NCI-H460 (cell line): ENCODE measurements around the gene MORN5. TPM values are rescaled to one million over a fixed set of nuclear protein-coding genes. Genes with fewer than 3 reads are reported as not detected.

Experiments
- DNase-seq: peaks from one replicate; pipeline ENCODE4 v3.0.0-alpha.2; 2016; ENCODE audit warnings: low read depth; ENCODE audit errors: extremely low read depth
- small RNA-seq, 2 experiments: library from RNA; depleted of rRNA; stranded (forward); fragments of <200 nt; gene quantifications; one replicate each; pipeline ENCODE3, GENCODE V24; 2014
- total RNA-seq: library from RNA; depleted of rRNA; stranded (reverse); fragments of >200 nt; shearing (Covaris generic); gene quantifications from 2 replicates; pipeline ENCODE4 v1.2.3, GENCODE V29; 2014; rRNA removed

MORN5 gene
- total RNA-seq, 1 experiment from 2014 or later: not detected

DNA sequence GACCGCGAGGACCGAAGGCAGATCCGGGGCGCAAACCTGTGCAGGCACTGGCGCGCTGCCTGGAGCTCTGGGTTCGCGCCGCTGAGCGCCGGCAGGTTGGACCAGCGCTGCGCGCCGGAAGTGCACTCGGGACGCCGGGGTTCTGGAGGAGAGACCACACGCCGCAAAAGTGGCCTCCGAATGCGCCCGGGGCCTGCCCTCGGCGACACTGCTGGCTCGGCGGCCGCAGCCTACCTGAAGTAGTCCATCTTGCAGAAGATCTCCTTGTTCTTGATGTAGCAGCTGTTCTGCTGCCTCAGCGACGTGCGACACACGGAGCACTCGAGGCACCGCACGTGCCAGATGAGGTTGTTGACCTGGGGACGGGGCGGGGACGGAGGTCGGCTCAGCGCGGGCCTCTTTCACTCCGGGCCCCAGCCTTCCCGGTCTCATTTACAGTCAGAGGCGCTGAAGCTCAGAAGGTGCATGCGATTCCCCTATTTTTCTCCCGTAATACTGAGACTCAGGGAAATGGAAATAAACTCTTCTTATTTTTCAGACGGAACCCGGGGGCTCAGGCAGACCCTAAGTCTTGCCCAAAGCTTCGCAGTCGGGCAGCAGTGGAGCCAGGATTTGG lies 66.5 kb downstream of the MORN5 start:
- no peak for DNase-seq

- no peak for DNase-seq
These were observed 67.3 kb downstream of the MORN5 start for GRCh38 chr9:122226758-122227574.

DNA sequence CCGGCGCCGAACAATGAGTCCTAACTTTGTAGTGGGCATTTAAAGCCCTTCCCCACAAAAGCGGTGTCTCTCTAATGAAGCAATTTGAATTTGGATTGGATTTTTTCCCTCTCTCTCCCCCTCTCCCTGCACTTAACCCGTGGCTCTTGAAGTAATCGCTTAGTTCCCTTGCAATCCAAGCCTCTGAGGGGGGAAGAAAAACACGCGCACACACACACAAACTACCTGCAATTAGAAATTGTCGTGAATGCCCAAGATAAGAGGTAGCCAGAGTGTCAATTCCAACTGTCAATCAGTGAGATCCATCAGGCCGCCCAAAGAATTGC lies 67.8 kb downstream of the MORN5 start:
- no peak for DNase-seq

- no peak for DNase-seq
These were observed 68.5 kb downstream of the MORN5 start for GRCh38 chr9:122228191-122228567.

DNA sequence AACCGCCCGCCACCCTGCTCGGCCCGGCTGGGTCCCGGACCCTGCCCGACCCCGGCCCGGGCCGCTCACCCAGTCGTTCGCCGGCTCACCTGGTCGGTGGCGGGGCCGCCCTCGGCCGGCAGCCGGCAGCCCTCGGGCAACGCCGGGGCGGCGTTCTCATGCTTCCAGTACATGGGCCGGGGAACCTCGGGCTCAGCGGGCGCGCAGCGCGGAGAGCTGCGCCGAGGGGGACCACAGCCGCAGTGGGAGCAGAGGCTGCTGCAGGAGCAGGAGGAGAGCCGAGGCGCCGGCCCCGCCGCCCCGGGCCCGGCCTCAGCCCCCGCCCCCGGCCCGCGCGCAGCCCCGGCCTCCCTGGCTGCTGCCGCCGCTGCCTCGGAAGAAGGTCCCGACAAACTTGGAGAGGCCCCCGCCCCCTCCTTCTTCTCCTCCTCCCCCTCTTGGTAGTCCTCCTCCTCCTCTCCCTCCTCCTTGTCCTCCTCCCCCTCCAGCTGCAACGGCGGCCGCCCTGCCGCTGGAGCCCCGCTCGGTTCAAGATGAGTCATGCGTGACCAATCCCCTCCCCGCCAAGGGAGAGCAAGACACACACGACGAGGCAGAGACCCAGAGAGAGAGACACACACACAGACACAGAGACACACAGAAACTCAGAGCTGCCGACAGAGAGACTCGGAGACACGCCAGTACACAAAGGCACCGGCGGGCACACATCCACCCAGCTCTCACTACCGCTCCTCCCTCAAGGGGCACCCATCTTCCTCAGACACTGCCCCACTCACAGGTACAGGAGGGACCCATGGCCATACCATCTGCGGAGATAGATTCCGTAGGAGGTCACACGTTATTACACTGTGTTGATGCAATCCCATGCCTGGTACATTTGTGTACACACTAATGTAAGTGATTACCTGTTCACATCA lies 69.1 kb downstream of the MORN5 start, which contains the start of gene LHX6:
Gene LHX6 (minus strand): TSS at position 390 of the 917 bp plus-strand sequence. CDS start 217 bp downstream, at position 173.
- DNase-seq: no peak

DNA sequence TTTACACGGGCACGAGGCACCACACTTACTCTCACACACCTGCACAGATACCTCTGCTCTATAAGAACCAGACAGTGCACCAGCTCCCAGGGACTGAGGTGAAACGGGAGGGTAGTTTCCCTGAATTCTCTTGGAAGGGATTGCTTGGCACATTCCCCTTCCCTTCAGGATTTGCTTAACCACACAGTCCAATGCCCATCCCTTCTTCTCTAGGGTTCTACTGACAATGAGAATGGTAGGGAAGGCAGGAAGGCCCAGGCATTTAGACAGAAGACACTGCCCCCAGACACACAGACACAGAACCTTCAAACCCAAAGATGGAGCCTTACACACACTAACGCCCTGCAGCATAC lies 69.8 kb downstream of the MORN5 start:
- no peak for DNase-seq

DNA sequence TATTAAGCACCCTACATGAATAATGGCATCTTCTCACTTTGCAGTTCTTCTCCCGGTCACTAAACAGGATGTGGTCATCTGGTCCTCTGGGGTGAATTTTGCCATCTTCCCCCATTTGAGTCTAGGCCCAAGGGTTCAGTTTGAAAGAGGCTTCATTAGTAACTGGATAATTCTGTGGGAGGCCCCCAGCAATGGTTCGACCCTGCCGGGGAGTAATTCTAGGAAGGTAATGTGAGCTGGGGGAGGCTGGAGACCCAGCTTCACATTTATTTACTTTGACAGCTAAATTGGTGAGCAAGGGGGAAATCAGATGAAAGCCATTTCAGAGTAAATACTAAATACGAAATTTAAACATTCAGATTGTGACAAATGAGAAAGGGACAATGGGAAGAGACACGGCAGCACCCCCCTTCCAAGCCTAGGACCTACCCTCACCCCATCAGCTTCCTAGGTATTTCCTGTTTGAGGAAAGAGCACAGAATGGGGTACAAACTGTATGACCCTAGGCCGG lies 73.1 kb downstream of the MORN5 start:
- DNase-seq: no peak

DNA sequence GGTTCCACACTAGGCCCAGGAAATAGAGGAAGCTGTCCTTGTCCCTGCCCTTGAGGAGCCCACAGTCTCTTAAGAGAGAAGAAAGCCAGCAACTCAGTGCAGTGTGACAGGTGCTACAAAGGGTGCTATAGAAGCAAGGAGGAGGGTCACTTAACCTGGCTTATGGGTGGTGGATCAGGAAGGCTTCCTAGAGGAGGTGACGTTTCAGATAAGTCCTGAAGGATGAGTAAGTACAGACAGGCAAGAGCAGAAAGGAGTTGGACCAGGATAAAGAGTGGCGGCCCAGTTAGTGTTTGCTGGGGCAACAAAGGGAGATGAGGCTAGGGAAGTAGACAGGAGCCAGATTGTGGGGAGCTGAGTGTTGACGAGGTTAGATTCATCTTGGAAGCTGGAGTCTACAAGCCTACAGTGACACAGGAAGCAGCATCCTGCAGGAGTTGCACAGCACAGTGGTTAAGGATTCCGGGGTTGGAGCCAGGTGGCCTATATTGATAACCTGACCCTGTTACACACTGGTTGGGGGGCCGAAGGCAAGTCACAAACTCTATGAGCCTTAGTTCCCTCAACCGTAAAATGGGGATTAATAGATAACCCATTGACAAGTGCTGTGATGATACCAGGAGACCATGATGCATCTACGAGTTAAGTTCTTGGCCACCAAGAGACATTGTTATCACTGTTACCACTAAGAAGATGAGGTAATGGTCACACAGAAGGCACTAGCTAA lies 74.5 kb downstream of the MORN5 start:
- DNase-seq: no peak

- no peak for DNase-seq
These were observed 77.0 kb downstream of the MORN5 start for GRCh38 chr9:122236681-122237080.

DNA sequence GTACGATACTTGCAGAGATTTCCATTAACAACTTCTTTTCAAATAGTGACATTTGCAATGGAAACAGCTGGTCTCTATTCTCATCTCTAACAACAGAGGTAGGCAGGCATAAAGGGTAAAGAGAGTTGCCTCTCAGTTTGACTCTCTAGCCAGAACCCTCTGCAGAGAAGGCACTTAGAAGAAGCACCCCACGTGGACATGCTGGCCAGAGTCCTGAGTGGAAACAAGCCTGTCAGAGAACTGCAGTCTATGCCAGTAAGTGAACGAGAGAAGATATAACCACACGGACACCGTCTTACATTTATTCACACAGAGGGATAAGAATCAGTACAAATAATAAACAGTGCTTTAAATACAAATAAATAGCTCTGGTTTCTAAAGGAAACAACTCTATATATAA lies 80.0 kb downstream of the MORN5 start:
- no peak for DNase-seq

DNA sequence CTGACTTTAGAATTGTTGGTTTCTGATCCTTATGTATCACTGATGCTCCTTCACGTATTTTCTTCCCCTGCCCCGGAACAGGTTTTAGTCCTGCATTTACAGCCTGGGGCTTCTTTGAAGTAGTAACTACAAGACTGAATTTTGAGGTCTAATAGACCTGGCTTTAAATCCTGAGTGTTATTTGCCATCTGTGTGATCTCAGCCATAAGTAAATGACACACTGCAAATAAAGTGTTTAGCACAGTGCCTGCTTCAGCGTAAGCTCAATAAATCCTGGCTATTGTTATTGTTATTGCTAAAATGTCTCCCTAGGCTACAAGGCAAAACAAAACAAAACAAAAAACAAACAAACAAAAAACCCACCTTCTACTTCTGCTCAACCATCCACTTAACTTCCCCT lies 84.6 kb downstream of the MORN5 start:
- no peak for DNase-seq

GRCh38 chr9:122246666-122247065 lies 87.0 kb downstream of the MORN5 start:
- no peak for DNase-seq

DNA sequence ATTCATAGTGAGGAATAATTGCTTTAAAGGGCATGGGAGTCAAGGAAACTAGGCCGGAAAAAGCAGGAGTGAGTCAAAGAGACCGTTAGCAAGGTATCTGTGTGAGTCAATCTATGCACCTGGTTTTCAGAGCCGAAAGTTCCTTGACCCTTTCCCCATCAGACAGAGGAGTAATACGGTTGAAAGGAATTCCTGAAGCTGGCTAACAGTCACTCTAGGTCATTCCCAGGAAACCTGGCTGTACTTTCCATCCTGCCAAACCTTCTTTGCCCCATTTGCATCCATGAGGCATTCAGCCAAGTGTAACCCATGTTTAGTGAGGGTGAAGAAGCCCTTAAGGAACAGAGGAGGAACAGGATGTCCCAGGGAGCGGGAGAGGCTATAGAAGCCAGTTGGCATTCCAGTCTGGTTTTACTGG lies 88.7 kb downstream of the MORN5 start:
- no peak for DNase-seq

Small RNA genes lying within 50 kb of the gene (small RNA-seq; reads per million reads assigned to genes)
- gene MIR4478: 0 reads per million in 2 experiments

Other genes starting within 250 kb of the MORN5 start
- gene TTLL11, start 66.6 kb upstream of the MORN5 start, total RNA-seq: 2.1 and 4.0 TPM in 2 replicates
- 46.6 and 64.2 TPM in 2 replicates for gene NDUFA8, start 129 bp upstream of the MORN5 start, total RNA-seq
- 0.10 and 0.98 TPM in 2 replicates for gene LHX6, start 69.0 kb downstream of the MORN5 start, total RNA-seq
- 28.9 and 32.3 TPM in 2 replicates for gene RBM18, start 104.9 kb downstream of the MORN5 start, total RNA-seq
- gene MRRF, start 105.0 kb downstream of the MORN5 start, total RNA-seq: 76.2 and 90.6 TPM in 2 replicates
- gene PTGS1, start 211.1 kb downstream of the MORN5 start, total RNA-seq: 1.5 and 1.9 TPM in 2 replicates